Neuronal stem cell (in vitro differentiated cells): ENCODE data around the gene GRM4.

Experiments
- DNase-seq: peaks from one replicate; pipeline ENCODE4 v3.0.0-alpha.2; 2013; ENCODE audit warnings: low spot score
- H2AFZ ChIP-seq: one replicate; pipeline ENCODE4 v1.6.1; 2013; ENCODE audit warnings: mild to moderate bottlenecking, low read length, inconsistent platforms
- H2AK5ac ChIP-seq: 2 replicates; pipeline ENCODE4 v1.6.1; 2013; ENCODE audit warnings: low read depth, mild to moderate bottlenecking, inconsistent platforms, low read length, moderate library complexity, mixed read lengths
- H2BK120ac ChIP-seq: 2 replicates; pipeline ENCODE4 v1.6.1; 2013; ENCODE audit warnings: low read depth, mild to moderate bottlenecking, inconsistent platforms, low read length, moderate library complexity, mixed read lengths
- H2BK12ac ChIP-seq: one replicate; pipeline ENCODE4 v1.6.1; 2013; ENCODE audit warnings: low read length, inconsistent platforms
- H2BK15ac ChIP-seq: 2 replicates; pipeline ENCODE4 v1.6.1; 2013; ENCODE audit warnings: mild to moderate bottlenecking, low read length, inconsistent platforms, mixed read lengths
- H2BK5ac ChIP-seq: one replicate; pipeline ENCODE4 v1.6.1; 2013; ENCODE audit warnings: inconsistent platforms, mild to moderate bottlenecking, low read length, moderate library complexity
- H3K14ac ChIP-seq: one replicate; pipeline ENCODE4 v1.6.1; 2013; ENCODE audit warnings: low read length, inconsistent platforms
- H3K18ac ChIP-seq: 2 replicates; pipeline ENCODE4 v1.6.1; 2013; ENCODE audit warnings: low read length, inconsistent platforms
- H3K23ac ChIP-seq: 2 replicates; pipeline ENCODE4 v1.6.1; 2013; ENCODE audit warnings: low read depth, mild to moderate bottlenecking, mixed read lengths, low read length, inconsistent platforms; ENCODE audit not compliant: poor library complexity
- H3K27ac ChIP-seq: replicated peaks from 3 replicates; pipeline ENCODE4 v1.5.1; 2013; ENCODE audit warnings: low read length, inconsistent platforms
- H3K27me3 ChIP-seq, 3 experiments: 2 replicates each; pipeline ENCODE4 v1.6.1; 2013; ENCODE audit warnings: low read length in 3 of 3, mild to moderate bottlenecking in 2 of 3, inconsistent platforms in 1 of 3, low read depth in 1 of 3, mixed read lengths in 1 of 3, moderate library complexity in 1 of 3; ENCODE audit not compliant: control insufficient read depth in 3 of 3, insufficient read depth in 3 of 3
- H3K36me3 ChIP-seq, 2 donors: replicated peaks in 1 of 2; 2 replicates each; pipeline ENCODE4 v1.6.1; 2013; ENCODE audit warnings: low read length in 2 of 2; ENCODE audit not compliant: control insufficient read depth in 2 of 2, insufficient read depth in 2 of 2
- H3K4ac ChIP-seq: 2 replicates; pipeline ENCODE4 v1.6.1; 2013; ENCODE audit warnings: inconsistent platforms, mild to moderate bottlenecking, low read length, moderate library complexity
- H3K4me1 ChIP-seq, 2 donors: 1 replicate in 1 of 2; 2 replicates in 1 of 2; pipeline ENCODE4 v1.6.1; 2013; ENCODE audit warnings: low read length in 2 of 2, low read depth in 1 of 2; ENCODE audit not compliant: control insufficient read depth in 2 of 2, insufficient read depth in 1 of 2
- H3K4me2 ChIP-seq: one replicate; pipeline ENCODE4 v1.6.1; 2013; ENCODE audit warnings: mild to moderate bottlenecking, low read length, inconsistent platforms; ENCODE audit not compliant: insufficient read depth, poor library complexity, severe bottlenecking
- H3K4me3 ChIP-seq, 2 donors: 2 replicates each; pipeline ENCODE4 v1.5.1; 2013; ENCODE audit warnings: low read length in 2 of 2, mild to moderate bottlenecking in 2 of 2, inconsistent platforms in 1 of 2, moderate library complexity in 1 of 2
- H3K79me1 ChIP-seq: one replicate; pipeline ENCODE4 v1.6.1; 2013; ENCODE audit warnings: low read depth, mild to moderate bottlenecking, inconsistent platforms, low read length, moderate library complexity
- H3K9ac ChIP-seq: one replicate; pipeline ENCODE4 v1.6.1; 2013; ENCODE audit warnings: mild to moderate bottlenecking, low read depth, low read length, inconsistent platforms; ENCODE audit not compliant: poor library complexity
- H3K9me3 ChIP-seq, 2 donors: replicated peaks in 1 of 2; 2 replicates each; pipeline versions ENCODE3 to v1.6.1; 2013; ENCODE audit warnings: low read length in 2 of 2, mild to moderate bottlenecking in 2 of 2, inconsistent platforms in 1 of 2, low read depth in 1 of 2, mixed read lengths in 1 of 2, moderate library complexity in 1 of 2; ENCODE audit not compliant: control insufficient read depth in 2 of 2, insufficient read depth in 1 of 2
- H4K8ac ChIP-seq: one replicate; pipeline ENCODE4 v1.6.1; 2013; ENCODE audit warnings: low read depth, mild to moderate bottlenecking, inconsistent platforms, low read length, moderate library complexity
- H4K91ac ChIP-seq: one replicate; pipeline ENCODE4 v1.6.1; 2013; ENCODE audit warnings: low read length, low read depth, mild to moderate bottlenecking, inconsistent platforms; ENCODE audit not compliant: poor library complexity
- WGBS, 2 donors: extraction: QIAGEN DNeasy Blood & Tissue Kit; methylation state at CpG; one replicate each; pipeline ENCODE4 v1.1.7; 2013; ENCODE audit warnings: missing lambda C conversion rate in 2 of 2, mixed read lengths in 1 of 2; ENCODE audit not compliant: insufficient read length in 2 of 2, insufficient replicate concordance in 1 of 2; ENCODE audit errors: extremely low coverage in 2 of 2; 5-methylcytosine and 5-hydroxymethylcytosine counted together

Gene GRM4

GRCh38 chr6:34178357-34179105 is 32.6 kb upstream of the GRM4 start:
- H3K4ac ChIP-seq, result no peak overlapping the region
- no peak overlapping the region for H2AFZ ChIP-seq
- H2AK5ac ChIP-seq, result no peak overlapping the region
- H2BK15ac ChIP-seq, result no peak overlapping the region
- no peak overlapping the region for H4K8ac ChIP-seq
- no peak overlapping the region for H3K4me2 ChIP-seq
- no peak overlapping the region for H4K91ac ChIP-seq
- DNase-seq, result no peak
- H3K9ac ChIP-seq, result no peak overlapping the region
- peaks cover 0 to 2% of the 10 kb centered on the region in 2 donors for H3K36me3 ChIP-seq
- no peak overlapping the region for H2BK5ac ChIP-seq
- no peak overlapping the region for H2BK12ac ChIP-seq
- whole genome bisulfite sequencing, 2 donors, result no CpG with 5 or more reads among the region's 19 CpGs
- H3K4me1 ChIP-seq, result no peaks in the 10 kb centered on the region
- no peak overlapping the region for H3K27ac ChIP-seq
- no peaks in the 10 kb centered on the region for H3K79me1 ChIP-seq
- H3K9me3 ChIP-seq, result peaks cover 0 to 5% of the 10 kb centered on the region in 2 donors
- no peak overlapping the region for H3K14ac ChIP-seq
- H3K18ac ChIP-seq, result peak overlapping the region; percentile 45
- H3K4me3 ChIP-seq, result peak overlapping the region in 1 of 2 donors; percentile 25
- peak overlapping the region; percentile 75 for H3K23ac ChIP-seq
- no peak overlapping the region for H2BK120ac ChIP-seq
- H3K27me3 ChIP-seq, result peaks cover 0 to 2% (median 0%) of the 10 kb centered on the region in 3 experiments

- WGBS, 2 donors, result no CpG with 5 or more reads among the region's 5 CpGs
Observed at GRCh38 chr6:34177181-34177591, 31.3 kb upstream of the GRM4 start.

GRCh38 chr6:34176261-34177031 is 30.6 kb upstream of the GRM4 start:
- Histone ChIP-seq H3K79me1 (no peaks in the 10 kb centered on the region), H3K23ac (peak overlapping the region; percentile 60), H3K27ac (no peak overlapping the region), H4K91ac (no peak overlapping the region), H2BK12ac (no peak overlapping the region), H2BK120ac (no peak overlapping the region), H3K4ac (no peak overlapping the region), H3K36me3 (no peaks in the 10 kb centered on the region), H2AK5ac (no peak overlapping the region), H4K8ac (no peak overlapping the region), H3K14ac (no peak overlapping the region), H2AFZ (no peak overlapping the region), H3K18ac (no peak overlapping the region), H3K9me3 (no peaks in the 10 kb centered on the region), H3K4me1 (no peaks in the 10 kb centered on the region), H3K4me3 (no peak overlapping the region), H3K9ac (no peak overlapping the region), H2BK15ac (no peak overlapping the region), H2BK5ac (no peak overlapping the region), H3K4me2 (no peak overlapping the region), H3K27me3 (peaks cover 0 to 10% (median 0%) of the 10 kb centered on the region in 3 experiments)
- no peak for DNase-seq
- WGBS, 2 donors, result no CpG with 5 or more reads among the region's 9 CpGs

More at GRCh38 chr6:34177181-34177591, 31.3 kb upstream of the GRM4 start:
- Histone ChIP-seq H4K8ac (no peak overlapping the region), H3K79me1 (no peaks in the 10 kb centered on the region), H3K4ac (no peak overlapping the region), H3K27ac (no peak overlapping the region), H2BK120ac (no peak overlapping the region), H2AK5ac (peak overlapping the region; percentile 50), H2BK5ac (peak overlapping the region; percentile 85), H3K14ac (no peak overlapping the region), H3K4me3 (peak overlapping the region in 1 of 2 donors; percentile 24), H2BK15ac (no peak overlapping the region), H3K9me3 (peaks cover 0 to 2% of the 10 kb centered on the region in 2 donors), H4K91ac (no peak overlapping the region), H3K36me3 (no peaks in the 10 kb centered on the region), H3K23ac (no peak overlapping the region), H3K18ac (peak overlapping the region; percentile 68), H3K4me1 (no peaks in the 10 kb centered on the region), H3K27me3 (peaks cover 0 to 10% (median 0%) of the 10 kb centered on the region in 3 experiments), H2BK12ac (no peak overlapping the region), H3K9ac (peak overlapping the region; percentile 2), H2AFZ (no peak overlapping the region), H3K4me2 (no peak overlapping the region)
- no peak for DNase-seq

GRCh38 chr6:34174846-34175399 is 29.0 kb upstream of the GRM4 start:
- Histone ChIP-seq H4K91ac (no peak overlapping the region), H3K18ac (no peak overlapping the region), H3K27me3 (peaks cover 0 to 10% (median 0%) of the 10 kb centered on the region in 3 experiments), H3K4me2 (no peak overlapping the region), H3K36me3 (no peaks in the 10 kb centered on the region), H3K4me1 (no peaks in the 10 kb centered on the region), H2BK15ac (no peak overlapping the region), H3K23ac (no peak overlapping the region), H3K4me3 (no peak overlapping the region), H3K9me3 (no peaks in the 10 kb centered on the region), H3K4ac (no peak overlapping the region), H2AK5ac (no peak overlapping the region), H3K9ac (no peak overlapping the region), H2AFZ (no peak overlapping the region), H3K79me1 (no peaks in the 10 kb centered on the region), H3K14ac (no peak overlapping the region), H2BK5ac (no peak overlapping the region), H2BK12ac (no peak overlapping the region), H3K27ac (no peak overlapping the region), H2BK120ac (no peak overlapping the region), H4K8ac (no peak overlapping the region)
- WGBS, 2 donors, result no CpG with 5 or more reads among the region's 3 CpGs
- no peak for DNase-seq
